CD8-positive, alpha-beta memory T cell (primary cell): Measurements from ENCODE around the gene CCR9. TPM values are rescaled to one million over a fixed set of nuclear protein-coding genes. Genes with fewer than 3 reads are reported as not detected.

ENCODE experiments used
- CTCF ChIA-PET: fragments of 350-600 bp; sonication (Branson Sonifier 250); formaldehyde crosslinking; loops from one replicate; lab custom pipeline; 2021; ENCODE audit warnings: antibody characterized with exemption; lab: Charles Lee
- POLR2A ChIA-PET: fragments of 350-600 bp; sonication (Branson Sonifier 250); formaldehyde crosslinking; loops from one replicate; lab custom pipeline; 2021; ENCODE audit warnings: antibody characterized with exemption; lab: Charles Lee
- DNase-seq, 5 donors: peaks; one replicate each; pipeline versions ENCODE4 v3.0.0 to v3.0.0-alpha.2; 2020 to 2022; ENCODE audit warnings: mixed read lengths in 1 of 5
- H3K27ac ChIP-seq: one replicate; pipeline ENCODE4 v1.7.0; 2013; ENCODE audit warnings: low read depth, mild to moderate bottlenecking, low read length, moderate library complexity
- H3K27me3 ChIP-seq: 2 replicates; pipeline ENCODE4 v1.7.0; 2013; ENCODE audit warnings: low read length, mild to moderate bottlenecking; ENCODE audit not compliant: insufficient read depth, poor library complexity, severe bottlenecking
- H3K36me3 ChIP-seq: 2 replicates; pipeline ENCODE4 v1.7.0; 2013; ENCODE audit warnings: mild to moderate bottlenecking, low read length, moderate library complexity; ENCODE audit not compliant: insufficient read depth
- H3K4me1 ChIP-seq: 2 replicates; pipeline ENCODE4 v1.7.0; 2013; ENCODE audit warnings: mild to moderate bottlenecking, low read length, moderate library complexity; ENCODE audit not compliant: insufficient read depth
- H3K4me3 ChIP-seq: 2 replicates; pipeline ENCODE4 v1.7.0; 2013; ENCODE audit warnings: mild to moderate bottlenecking, low read length
- H3K9me3 ChIP-seq: 2 replicates; pipeline ENCODE4 v1.7.0; 2013; ENCODE audit warnings: mild to moderate bottlenecking, low read length
- H3K27ac Mint-ChIP-seq, 8 donors: one replicate each; pipeline ENCODE4 v1.8.0; 2020 to 2021; ENCODE audit warnings: mixed read lengths in 8 of 8, mild to moderate bottlenecking in 6 of 8, inconsistent platforms in 3 of 8, moderate library complexity in 3 of 8
- H3K27me3 Mint-ChIP-seq, 2 donors: one replicate each; pipeline ENCODE4 v1.8.0; 2020 to 2021; ENCODE audit warnings: mixed read lengths in 2 of 2, mild to moderate bottlenecking in 1 of 2, moderate library complexity in 1 of 2
- H3K36me3 Mint-ChIP-seq, 3 donors: one replicate each; pipeline ENCODE4 v1.8.0; 2020 to 2021; ENCODE audit warnings: mixed read lengths in 3 of 3, inconsistent platforms in 1 of 3, mild to moderate bottlenecking in 1 of 3
- H3K4me1 Mint-ChIP-seq, 3 donors: one replicate each; pipeline ENCODE4 v1.8.0; 2020 to 2021; ENCODE audit warnings: mixed read lengths in 3 of 3, inconsistent platforms in 1 of 3, mild to moderate bottlenecking in 1 of 3
- H3K4me3 Mint-ChIP-seq, 7 donors: one replicate each; pipeline ENCODE4 v1.8.0; 2020 to 2021; ENCODE audit warnings: mixed read lengths in 7 of 7, mild to moderate bottlenecking in 6 of 7, moderate library complexity in 4 of 7, inconsistent platforms in 2 of 7
- H3K9me3 Mint-ChIP-seq, 5 donors: one replicate each; pipeline ENCODE4 v1.8.0; 2020 to 2022; ENCODE audit warnings: mixed read lengths in 5 of 5, mild to moderate bottlenecking in 3 of 5, moderate library complexity in 2 of 5, inconsistent platforms in 1 of 5
- polyA plus RNA-seq: library from polyadenylated mRNA; unstranded; fragments of 300-500 nt; fragmentation: Illumina TruSeq; gene quantifications from one replicate; pipeline ENCODE4 v1.2.3, GENCODE V29; 2021
- total RNA-seq, 2 experiments: library from RNA; stranded (reverse); gene quantifications; one replicate each; pipeline ENCODE4 v1.2.3, GENCODE V29; 2021

Gene CCR9
- total and polyA plus RNA-seq, 3 experiments from 2014 or later: 1.4 to 8.3 (median 7.3) TPM

DNA sequence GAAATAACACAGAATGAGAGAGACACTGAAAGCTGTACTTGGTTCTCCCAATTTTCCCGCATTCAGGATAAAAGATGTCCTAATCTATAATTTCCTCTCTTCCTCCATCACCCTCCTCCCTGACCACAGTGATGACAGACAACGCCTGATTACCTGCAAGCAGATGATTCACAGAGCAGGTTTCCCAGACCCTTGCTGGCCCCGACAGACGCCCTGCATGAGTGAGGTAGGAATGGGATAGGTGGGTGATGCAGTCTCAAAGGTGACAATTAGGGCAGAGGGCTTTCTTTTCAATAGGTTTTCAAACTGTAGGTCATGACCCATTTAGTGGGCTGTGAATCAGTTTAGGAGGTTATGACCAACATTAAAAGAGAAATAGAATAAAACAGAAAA lies 51.7 kb downstream of the CCR9 start:
- Histone ChIP-seq H3K27me3 (no peaks in the 10 kb centered on the region), H3K27ac (no peak overlapping the region), H3K36me3 (peaks cover 43% of the 10 kb centered on the region), H3K4me1 (peaks cover 21% of the 10 kb centered on the region), H3K9me3 (no peaks in the 10 kb centered on the region), H3K4me3 (no peak overlapping the region)
- H3K27me3 Mint-ChIP-seq: no peaks in the 10 kb centered on the region
- no peak overlapping the region for H3K27ac Mint-ChIP-seq
- peaks cover 36 to 83% (median 36%) of the 10 kb centered on the region in 3 donors for H3K36me3 Mint-ChIP-seq
- POLR2A ChIA-PET: interaction anchor here (1.0 to 1.1 kb wide), 4 partner anchors 14 to 147 kb away, joined by 3 to 6 read pairs (median 3); no protein-coding TSS in a partner anchor
- no peak for DNase-seq
- peaks cover 38 to 56% (median 47%) of the 10 kb centered on the region in 3 donors for H3K4me1 Mint-ChIP-seq
- H3K4me3 Mint-ChIP-seq: no peak overlapping the region
- peaks cover 0 to 4% (median 0%) of the 10 kb centered on the region in 5 donors for H3K9me3 Mint-ChIP-seq
- CTCF ChIA-PET: interaction anchor here (0.8 to 16.7 kb wide), 27 partner anchors 9 to 434 kb away, joined by 3 to 295 read pairs (median 8); partner anchors contain the start of genes CCR1, CCR5 and XCR1

DNA sequence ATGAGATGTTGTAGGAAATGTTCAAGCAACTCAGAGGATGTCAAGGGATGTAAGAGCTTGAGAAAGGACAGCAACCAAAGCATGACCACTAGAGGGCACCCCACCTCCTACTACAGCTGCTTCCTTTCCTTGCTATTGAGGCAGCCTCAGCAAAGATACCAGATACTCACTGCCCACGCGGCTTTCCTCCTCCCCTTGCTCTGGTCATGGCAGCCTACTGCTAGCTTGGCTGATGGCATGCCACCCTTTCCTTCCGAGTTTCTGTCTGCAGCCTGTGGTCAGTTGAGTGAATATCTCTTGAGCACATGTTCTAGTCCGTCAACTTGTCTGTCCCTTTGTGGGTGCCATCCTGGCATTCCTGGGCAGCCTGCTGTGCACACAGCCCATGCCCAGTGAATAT lies 52.5 kb downstream of the CCR9 start:
- Histone ChIP-seq H3K27ac (no peak overlapping the region), H3K27me3 (no peaks in the 10 kb centered on the region), H3K36me3 (peaks cover 35% of the 10 kb centered on the region), H3K4me1 (peaks cover 30% of the 10 kb centered on the region), H3K9me3 (no peaks in the 10 kb centered on the region), H3K4me3 (no peak overlapping the region)
- H3K36me3 Mint-ChIP-seq: peaks cover 31 to 75% (median 36%) of the 10 kb centered on the region in 3 donors
- no peaks in the 10 kb centered on the region for H3K27me3 Mint-ChIP-seq
- DNase-seq: peak; percentile 74 to 87 (median 76)
- H3K4me3 Mint-ChIP-seq: peak overlapping the region in 1 of 7 donors; percentile 42
- H3K27ac Mint-ChIP-seq: peak overlapping the region in 5 of 8 donors; percentile 13 to 79 (median 62)
- H3K4me1 Mint-ChIP-seq: peaks cover 47 to 64% (median 55%) of the 10 kb centered on the region in 3 donors
- peaks cover 0 to 4% (median 0%) of the 10 kb centered on the region in 5 donors for H3K9me3 Mint-ChIP-seq
- CTCF ChIA-PET: interaction anchor here (0.8 to 16.7 kb wide), 38 partner anchors 10 to 440 kb away, joined by 3 to 295 read pairs (median 5); partner anchors contain the start of genes CCR1, CCR5 and XCR1
- POLR2A ChIA-PET: interaction anchor here (0.8 to 1.2 kb wide), 7 partner anchors 12 to 146 kb away, joined by 3 to 6 read pairs (median 3); no protein-coding TSS in a partner anchor

DNA sequence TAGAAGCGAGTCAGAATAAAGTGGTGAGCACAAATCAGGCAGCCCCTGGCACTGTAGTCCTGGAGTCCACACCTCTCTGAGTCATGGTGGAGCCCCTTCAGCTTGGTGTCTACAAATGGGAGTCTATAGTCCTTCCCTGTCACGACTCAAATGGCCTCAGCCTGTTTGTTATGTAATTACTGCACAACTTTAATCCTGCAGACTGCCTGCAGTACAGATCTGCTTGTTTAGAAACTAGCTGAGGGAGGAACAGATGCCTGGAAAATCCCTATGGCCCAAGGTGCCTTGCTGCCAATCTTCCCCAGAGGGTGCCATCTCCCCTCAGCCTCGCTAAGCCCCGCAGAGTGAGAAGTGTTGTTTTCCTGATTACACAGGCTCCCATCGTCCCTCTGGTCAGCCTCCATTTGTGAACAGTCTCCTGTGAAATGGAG lies 53.0 kb downstream of the CCR9 start:
- H3K4me3 ChIP-seq: no peak overlapping the region
- Mint-ChIP-seq H3K27ac (peak overlapping the region; percentile 22 to 79 (median 62)), H3K4me1 (peaks cover 48 to 68% (median 58%) of the 10 kb centered on the region in 3 donors), H3K9me3 (peaks cover 0 to 4% (median 0%) of the 10 kb centered on the region in 5 donors), H3K4me3 (peak overlapping the region in 2 of 7 donors; percentile 22 to 52), H3K27me3 (no peaks in the 10 kb centered on the region), H3K36me3 (peaks cover 26 to 70% (median 31%) of the 10 kb centered on the region in 3 donors)
- H3K27ac ChIP-seq: no peak overlapping the region
- CTCF ChIA-PET: interaction anchor here (0.8 to 16.7 kb wide), 35 partner anchors 11 to 439 kb away, joined by 3 to 295 read pairs (median 5); partner anchors contain the start of genes CCR1, CCR5 and XCR1
- POLR2A ChIA-PET: interaction anchor here (0.8 to 1.2 kb wide), 7 partner anchors 11 to 146 kb away, joined by 3 to 6 read pairs (median 3); no protein-coding TSS in a partner anchor
- H3K9me3 ChIP-seq: no peaks in the 10 kb centered on the region
- no peaks in the 10 kb centered on the region for H3K27me3 ChIP-seq
- H3K4me1 ChIP-seq: peaks cover 34% of the 10 kb centered on the region
- H3K36me3 ChIP-seq: peaks cover 30% of the 10 kb centered on the region
- no peak for DNase-seq

DNA sequence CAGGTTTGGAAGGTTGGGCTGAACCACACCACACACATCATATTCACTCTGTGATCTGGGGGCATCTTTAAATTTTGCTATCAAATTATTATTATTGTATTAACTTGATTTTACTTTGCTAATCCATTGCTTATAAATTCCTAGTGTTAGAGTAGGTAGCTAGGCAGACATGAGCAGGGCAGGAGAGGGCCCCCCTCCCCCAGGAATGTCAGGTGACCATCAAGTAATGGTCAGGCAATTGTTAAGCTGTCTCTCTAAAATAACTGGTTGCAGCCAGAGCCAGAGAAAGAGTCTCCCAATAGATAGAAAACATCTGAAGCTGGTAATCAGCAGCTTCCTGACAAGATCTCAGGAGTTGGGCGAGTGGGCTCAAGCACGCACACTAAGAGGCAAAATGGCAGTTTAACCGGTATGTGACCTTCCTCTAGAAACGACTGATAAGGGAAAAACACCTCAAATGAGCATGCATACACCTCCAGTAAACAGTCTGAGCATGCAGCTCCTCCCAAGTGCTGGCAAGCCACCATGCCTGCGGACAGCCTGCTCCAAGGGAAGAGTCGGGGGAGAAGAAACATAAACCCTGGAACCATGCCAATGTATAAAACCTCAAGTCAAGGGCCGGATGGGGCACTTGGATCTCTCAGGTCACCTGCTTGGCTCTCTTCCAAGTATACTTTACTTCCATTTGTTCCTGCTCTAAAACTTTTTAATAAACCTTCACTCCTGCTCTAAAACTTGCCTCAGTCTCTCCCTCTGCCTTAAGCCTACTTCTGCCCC lies 53.8 kb downstream of the CCR9 start:
- Histone ChIP-seq H3K4me1 (peaks cover 43% of the 10 kb centered on the region), H3K4me3 (no peak overlapping the region), H3K27me3 (no peaks in the 10 kb centered on the region), H3K36me3 (peaks cover 23% of the 10 kb centered on the region), H3K9me3 (no peaks in the 10 kb centered on the region), H3K27ac (no peak overlapping the region)
- Mint-ChIP-seq H3K9me3 (peaks cover 0 to 4% (median 0%) of the 10 kb centered on the region in 5 donors), H3K27ac (peak overlapping the region in 4 of 8 donors; percentile 37 to 79 (median 71)), H3K4me3 (peak overlapping the region in 2 of 7 donors; percentile 38 to 77), H3K4me1 (peaks cover 57 to 73% (median 67%) of the 10 kb centered on the region in 3 donors), H3K36me3 (peaks cover 22 to 69% (median 31%) of the 10 kb centered on the region in 3 donors), H3K27me3 (no peaks in the 10 kb centered on the region)
- ChIA-PET POLR2A (interaction anchor here (0.7 kb wide), 1 partner anchor 432 kb away, joined by 3 read pairs; no protein-coding TSS in a partner anchor), CTCF (interaction anchor here (1.6 to 16.7 kb wide), 11 partner anchors 10 to 439 kb away, joined by 3 to 295 read pairs (median 8); partner anchors contain the start of gene CCR5)
- DNase-seq: no peak

- H3K27me3 Mint-ChIP-seq: no peaks in the 10 kb centered on the region
- H3K9me3 ChIP-seq: no peaks in the 10 kb centered on the region
- no peak overlapping the region for H3K4me3 ChIP-seq
- H3K27ac Mint-ChIP-seq: peak overlapping the region in 7 of 8 donors; percentile 28 to 74 (median 37)
- H3K9me3 Mint-ChIP-seq: peaks cover 0 to 4% (median 0%) of the 10 kb centered on the region in 5 donors
- no peak overlapping the region for H3K27ac ChIP-seq
- peak overlapping the region in 3 of 7 donors; percentile 24 to 38 (median 36) for H3K4me3 Mint-ChIP-seq
- H3K4me1 ChIP-seq: peaks cover 50% of the 10 kb centered on the region
- ChIA-PET POLR2A (interaction anchor here (1.6 kb wide), 1 partner anchor 10 kb away, joined by 7 read pairs; no protein-coding TSS in a partner anchor), CTCF (interaction anchor here (3.1 to 16.7 kb wide), 2 partner anchors 127 to 139 kb away, joined by 15 to 295 read pairs; no protein-coding TSS in a partner anchor)
- DNase-seq: no peak
- H3K27me3 ChIP-seq: no peaks in the 10 kb centered on the region
- H3K4me1 Mint-ChIP-seq: peaks cover 62 to 79% (median 74%) of the 10 kb centered on the region in 3 donors
- peaks cover 16% of the 10 kb centered on the region for H3K36me3 ChIP-seq
- peaks cover 21 to 69% (median 29%) of the 10 kb centered on the region in 3 donors for H3K36me3 Mint-ChIP-seq
These were observed 54.5 kb downstream of the CCR9 start for GRCh38 chr3:45940781-45941365.

GRCh38 chr3:45942051-45942825 lies 55.9 kb downstream of the CCR9 start:
- H3K9me3 ChIP-seq: no peaks in the 10 kb centered on the region
- POLR2A ChIA-PET: interaction anchor here (1.0 to 1.6 kb wide), 5 partner anchors 9 to 136 kb away, joined by 3 to 9 read pairs (median 4); no protein-coding TSS in a partner anchor
- Mint-ChIP-seq H3K27ac (peak overlapping the region; percentile 67 to 94 (median 86)), H3K4me1 (peaks cover 76 to 92% (median 87%) of the 10 kb centered on the region in 3 donors), H3K4me3 (peak overlapping the region; percentile 75 to 92 (median 89)), H3K27me3 (no peaks in the 10 kb centered on the region), H3K9me3 (peaks cover 0 to 4% (median 0%) of the 10 kb centered on the region in 5 donors), H3K36me3 (peaks cover 29 to 69% (median 40%) of the 10 kb centered on the region in 3 donors)
- peaks cover 14% of the 10 kb centered on the region for H3K36me3 ChIP-seq
- H3K27ac ChIP-seq: no peak overlapping the region
- H3K27me3 ChIP-seq: no peaks in the 10 kb centered on the region
- DNase-seq: no peak
- peaks cover 62% of the 10 kb centered on the region for H3K4me1 ChIP-seq
- H3K4me3 ChIP-seq: no peak overlapping the region
- CTCF ChIA-PET: interaction anchor here (1.2 to 16.7 kb wide), 7 partner anchors 11 to 428 kb away, joined by 3 to 295 read pairs (median 6); partner anchors contain the start of gene CCR5
